Ovary (tissue), 3 donors: ENCODE measurements around the gene PYM1.

Source experiments
- EP300 ChIP-seq: sonication (generic); formaldehyde crosslinking; IDR thresholded peaks from one replicate; pipeline ENCODE4 v1.6.1; 2017; ENCODE audit warnings: antibody characterized with exemption
- POLR2A ChIP-seq: fragments of 450-650 bp; IDR thresholded peaks from one replicate; pipeline ENCODE4 v1.6.1; 2017; ENCODE audit warnings: antibody characterized with exemption, mild to moderate bottlenecking, moderate library complexity
- TF ChIP-seq, protein P1 (sequence below), 3 donors: fragments of 450-650 bp in 2 of 3; fragments of 200-600 bp in 1 of 3; IDR thresholded peaks; one replicate each; pipeline versions ENCODE4 v1.5.1 to v1.8.0; 2016 to 2022; ENCODE audit warnings: antibody characterized with exemption in 3 of 3, mild to moderate bottlenecking in 1 of 3
- donor health status: DM: no; HTN: no; CAD: no.

DNA sequence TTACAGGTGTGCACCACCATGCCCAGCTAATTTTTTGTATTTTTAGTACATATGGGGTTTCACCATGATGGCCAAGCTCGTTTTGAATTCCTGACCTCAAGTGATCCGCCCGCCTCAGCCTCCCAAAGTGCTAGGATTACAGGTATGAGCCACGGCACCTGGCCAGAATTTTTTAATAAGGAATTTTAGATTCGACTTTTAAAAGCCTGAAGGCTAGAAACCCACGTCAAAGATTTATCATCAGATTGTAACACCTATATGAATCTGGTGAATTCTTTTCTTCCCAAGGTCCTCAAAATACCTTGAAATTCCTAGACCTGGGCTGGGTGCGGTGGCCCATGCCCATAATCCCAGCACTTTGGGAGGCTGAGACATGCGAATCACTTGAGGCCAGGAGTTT lies 66.3 kb downstream of the PYM1 start:
- TF ChIP-seq POLR2A: no peak
- TF ChIP-seq, protein P1, sequence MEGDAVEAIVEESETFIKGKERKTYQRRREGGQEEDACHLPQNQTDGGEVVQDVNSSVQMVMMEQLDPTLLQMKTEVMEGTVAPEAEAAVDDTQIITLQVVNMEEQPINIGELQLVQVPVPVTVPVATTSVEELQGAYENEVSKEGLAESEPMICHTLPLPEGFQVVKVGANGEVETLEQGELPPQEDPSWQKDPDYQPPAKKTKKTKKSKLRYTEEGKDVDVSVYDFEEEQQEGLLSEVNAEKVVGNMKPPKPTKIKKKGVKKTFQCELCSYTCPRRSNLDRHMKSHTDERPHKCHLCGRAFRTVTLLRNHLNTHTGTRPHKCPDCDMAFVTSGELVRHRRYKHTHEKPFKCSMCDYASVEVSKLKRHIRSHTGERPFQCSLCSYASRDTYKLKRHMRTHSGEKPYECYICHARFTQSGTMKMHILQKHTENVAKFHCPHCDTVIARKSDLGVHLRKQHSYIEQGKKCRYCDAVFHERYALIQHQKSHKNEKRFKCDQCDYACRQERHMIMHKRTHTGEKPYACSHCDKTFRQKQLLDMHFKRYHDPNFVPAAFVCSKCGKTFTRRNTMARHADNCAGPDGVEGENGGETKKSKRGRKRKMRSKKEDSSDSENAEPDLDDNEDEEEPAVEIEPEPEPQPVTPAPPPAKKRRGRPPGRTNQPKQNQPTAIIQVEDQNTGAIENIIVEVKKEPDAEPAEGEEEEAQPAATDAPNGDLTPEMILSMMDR (IDR thresholded peaks at IDR 0.05): no peak
- TF ChIP-seq EP300: no peak
